Measurements from ENCODE around the gene SLC27A6. TPM values are rescaled to one million over a fixed set of nuclear protein-coding genes. Genes with fewer than 3 reads are reported as not detected.
A peak's percentile ranks its signal among the peaks of the same experiment; 100 is the strongest.

The SLC27A6 gene
- total and polyA plus RNA-seq, 10 of the 15 experiments (the other 5 are each of a cell fraction or from before 2014, with no cell fraction given): not detected

- no peaks in the 10 kb centered on the region for H4K20me1 ChIP-seq (ENCODE audit: control insufficient read depth, insufficient read depth)
- ChIA-PET SMC1A (ENCODE audit: uncharacterized antibody, unreplicated experiment) (no interaction called here), RAD21 (ENCODE audit: unreplicated experiment) (no interaction called here), POLR2A (no interaction called here), CTCF (no interaction called here)
- no peak for FAIRE-seq
- no peaks in the 10 kb centered on the region for H3K27me3 ChIP-seq (replicated peaks in 1 of 2; ENCODE audit: control insufficient read depth in 2 of 2, insufficient read depth in 2 of 2, low read length in 1 of 2)
- H3K9me3 ChIP-seq (replicated peaks; ENCODE audit: control insufficient read depth, insufficient read depth, low read length): no peaks in the 10 kb centered on the region
- no peak for ATAC-seq
- intact Hi-C loops (cut with micrococcal nuclease; ENCODE audit: unreplicated experiment): no loop called here
- no peaks in the 10 kb centered on the region for H3K79me2 ChIP-seq (ENCODE audit: control insufficient read depth, insufficient read depth, low read length)
- no peak overlapping the region for H3K4me3 ChIP-seq
- no TSS peak for BruUV-seq (replicated peaks)
- no peak overlapping the region for H2AFZ ChIP-seq (ENCODE audit: control insufficient read depth, low read depth, low read length)
- H3K4me1 ChIP-seq (ENCODE audit: control insufficient read depth, insufficient read depth, low read length): no peaks in the 10 kb centered on the region
- no peaks in the 10 kb centered on the region for H3K36me3 ChIP-seq (ENCODE audit: control insufficient read depth in 2 of 2, insufficient read depth in 2 of 2, low read length in 1 of 2)
- no peak for DNase-seq (ENCODE audit: low read depth, low spot score)
- no peak overlapping the region for H3K4me2 ChIP-seq (ENCODE audit: control insufficient read depth, insufficient read depth)
- in situ Hi-C loops (cut with MboI): no loop called here
- no peak overlapping the region for H3K27ac ChIP-seq (ENCODE audit: control insufficient read depth, insufficient read depth)
- H3K9ac ChIP-seq (ENCODE audit: control insufficient read depth, insufficient read depth, low read length): no peak overlapping the region
- WGBS (ENCODE audit: insufficient coverage, insufficient replicate concordance, low lambda C conversion rate, missing lambda C conversion rate): 0% methylated on average over 4 of the region's 4 CpGs
- TF ChIP-seq TAF1 (IDR thresholded peaks at IDR 0.05; ENCODE audit: borderline replicate concordance, low read depth, low read length) (no peak), RFX5 (IDR thresholded peaks at IDR 0.05; ENCODE audit: low read depth, low read length) (0 out of 2 replicates have a peak, but pooled peaks have one; percentile 26)
Observed at GRCh38 chr5:129014185-129014584, 48.9 kb downstream of the SLC27A6 start.

GRCh38 chr5:129018837-129019236 lies 53.5 kb downstream of the SLC27A6 start:
- ChIA-PET RAD21 (ENCODE audit: unreplicated experiment) (no interaction called here), POLR2A (no interaction called here), SMC1A (ENCODE audit: uncharacterized antibody, unreplicated experiment) (no interaction called here), CTCF (no interaction called here)
- intact Hi-C loops (cut with micrococcal nuclease; ENCODE audit: unreplicated experiment): no loop called here
- no peak for ATAC-seq
- Histone ChIP-seq H3K4me3 (no peak overlapping the region), H3K27me3 (replicated peaks in 1 of 2; ENCODE audit: control insufficient read depth in 2 of 2, insufficient read depth in 2 of 2, low read length in 1 of 2) (no peaks in the 10 kb centered on the region), H3K79me2 (ENCODE audit: control insufficient read depth, insufficient read depth, low read length) (no peaks in the 10 kb centered on the region), H3K9me3 (replicated peaks; ENCODE audit: control insufficient read depth, insufficient read depth, low read length) (no peaks in the 10 kb centered on the region), H3K9ac (ENCODE audit: control insufficient read depth, insufficient read depth, low read length) (no peak overlapping the region), H2AFZ (ENCODE audit: control insufficient read depth, low read depth, low read length) (no peak overlapping the region), H3K4me1 (ENCODE audit: control insufficient read depth, insufficient read depth, low read length) (no peaks in the 10 kb centered on the region), H3K27ac (ENCODE audit: control insufficient read depth, insufficient read depth) (no peak overlapping the region), H4K20me1 (ENCODE audit: control insufficient read depth, insufficient read depth) (no peaks in the 10 kb centered on the region), H3K36me3 (ENCODE audit: control insufficient read depth in 2 of 2, insufficient read depth in 2 of 2, low read length in 1 of 2) (no peaks in the 10 kb centered on the region), H3K4me2 (ENCODE audit: control insufficient read depth, insufficient read depth) (no peak overlapping the region)
- FAIRE-seq: no peak
- no TSS peak for BruUV-seq (replicated peaks)
- in situ Hi-C loops (cut with MboI): no loop called here
- no peak for DNase-seq (ENCODE audit: low read depth, low spot score)
- no peak for TF ChIP-seq EGR1 (IDR thresholded peaks at IDR 0.05; ENCODE audit: borderline replicate concordance in 1 of 2, low read depth in 2 of 2, low read length in 2 of 2)
- TF ChIP-seq YBX1 (IDR thresholded peaks at IDR 0.05): no peak
- no peak for TF ChIP-seq IRF5 (IDR thresholded peaks at IDR 0.05; ENCODE audit: borderline replicate concordance)
- no peak for TF ChIP-seq SUZ12 (IDR thresholded peaks at IDR 0.05; ENCODE audit: unreplicated experiment)
- TF ChIP-seq PKNOX1 (IDR thresholded peaks at IDR 0.05): no peak
- no peak for TF ChIP-seq CEBPZ (IDR thresholded peaks at IDR 0.05; ENCODE audit: low read depth, low read length)
- TF ChIP-seq YY1 (IDR thresholded peaks at IDR 0.05; ENCODE audit: low read depth, low read length): no peak
- TF ChIP-seq KAT2A (conservative IDR thresholded peaks at IDR 0.05; ENCODE audit: control insufficient read depth, low read depth, low read length): no peak
- TF ChIP-seq POU2F2 (IDR thresholded peaks at IDR 0.05; ENCODE audit: borderline replicate concordance, low read depth, low read length): no peak
- no peak for TF ChIP-seq PML (IDR thresholded peaks at IDR 0.05; ENCODE audit: low read length)
- no peak for TF ChIP-seq SIN3A (IDR thresholded peaks at IDR 0.05; ENCODE audit: low read depth, low read length)
- no peak for TF ChIP-seq MYB (IDR thresholded peaks at IDR 0.05; ENCODE audit: borderline replicate concordance, low read depth, low read length)
- no peak for TF ChIP-seq CHD4 (IDR thresholded peaks at IDR 0.05)
